Measurements from ENCODE around the gene LEPR. TPM values are rescaled to one million over a fixed set of nuclear protein-coding genes. Genes with fewer than 3 reads are reported as not detected.
A peak's percentile ranks its signal among the peaks of the same experiment; 100 is the strongest.

Gene LEPR
- total RNA-seq, 1 experiment from 2014 or later = 3.0 TPM

DNA sequence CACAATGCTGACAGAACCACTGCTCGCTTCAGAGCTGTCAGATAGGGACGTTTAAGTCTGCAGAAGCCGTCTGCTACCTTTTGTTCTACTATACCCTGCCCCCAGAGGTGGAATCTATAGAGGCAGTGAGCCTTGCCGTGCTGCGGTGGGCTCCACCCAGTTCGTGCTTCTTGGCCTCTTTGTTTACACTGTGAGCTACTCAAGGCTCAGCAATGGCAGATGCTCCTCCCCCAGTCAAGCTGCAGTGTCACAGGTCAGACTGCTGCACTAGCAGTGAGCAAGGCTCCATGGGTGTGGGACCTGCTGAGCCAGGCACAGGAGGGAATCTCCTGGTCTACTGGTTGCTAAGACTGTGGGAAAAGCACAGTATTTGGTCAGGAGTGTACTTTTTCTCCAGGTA lies 47.1 kb downstream of the LEPR start:
- TF ChIP-seq, protein P1, sequence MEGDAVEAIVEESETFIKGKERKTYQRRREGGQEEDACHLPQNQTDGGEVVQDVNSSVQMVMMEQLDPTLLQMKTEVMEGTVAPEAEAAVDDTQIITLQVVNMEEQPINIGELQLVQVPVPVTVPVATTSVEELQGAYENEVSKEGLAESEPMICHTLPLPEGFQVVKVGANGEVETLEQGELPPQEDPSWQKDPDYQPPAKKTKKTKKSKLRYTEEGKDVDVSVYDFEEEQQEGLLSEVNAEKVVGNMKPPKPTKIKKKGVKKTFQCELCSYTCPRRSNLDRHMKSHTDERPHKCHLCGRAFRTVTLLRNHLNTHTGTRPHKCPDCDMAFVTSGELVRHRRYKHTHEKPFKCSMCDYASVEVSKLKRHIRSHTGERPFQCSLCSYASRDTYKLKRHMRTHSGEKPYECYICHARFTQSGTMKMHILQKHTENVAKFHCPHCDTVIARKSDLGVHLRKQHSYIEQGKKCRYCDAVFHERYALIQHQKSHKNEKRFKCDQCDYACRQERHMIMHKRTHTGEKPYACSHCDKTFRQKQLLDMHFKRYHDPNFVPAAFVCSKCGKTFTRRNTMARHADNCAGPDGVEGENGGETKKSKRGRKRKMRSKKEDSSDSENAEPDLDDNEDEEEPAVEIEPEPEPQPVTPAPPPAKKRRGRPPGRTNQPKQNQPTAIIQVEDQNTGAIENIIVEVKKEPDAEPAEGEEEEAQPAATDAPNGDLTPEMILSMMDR (IDR thresholded peaks at IDR 0.05) = no peak
- TF ChIP-seq, protein P2, sequence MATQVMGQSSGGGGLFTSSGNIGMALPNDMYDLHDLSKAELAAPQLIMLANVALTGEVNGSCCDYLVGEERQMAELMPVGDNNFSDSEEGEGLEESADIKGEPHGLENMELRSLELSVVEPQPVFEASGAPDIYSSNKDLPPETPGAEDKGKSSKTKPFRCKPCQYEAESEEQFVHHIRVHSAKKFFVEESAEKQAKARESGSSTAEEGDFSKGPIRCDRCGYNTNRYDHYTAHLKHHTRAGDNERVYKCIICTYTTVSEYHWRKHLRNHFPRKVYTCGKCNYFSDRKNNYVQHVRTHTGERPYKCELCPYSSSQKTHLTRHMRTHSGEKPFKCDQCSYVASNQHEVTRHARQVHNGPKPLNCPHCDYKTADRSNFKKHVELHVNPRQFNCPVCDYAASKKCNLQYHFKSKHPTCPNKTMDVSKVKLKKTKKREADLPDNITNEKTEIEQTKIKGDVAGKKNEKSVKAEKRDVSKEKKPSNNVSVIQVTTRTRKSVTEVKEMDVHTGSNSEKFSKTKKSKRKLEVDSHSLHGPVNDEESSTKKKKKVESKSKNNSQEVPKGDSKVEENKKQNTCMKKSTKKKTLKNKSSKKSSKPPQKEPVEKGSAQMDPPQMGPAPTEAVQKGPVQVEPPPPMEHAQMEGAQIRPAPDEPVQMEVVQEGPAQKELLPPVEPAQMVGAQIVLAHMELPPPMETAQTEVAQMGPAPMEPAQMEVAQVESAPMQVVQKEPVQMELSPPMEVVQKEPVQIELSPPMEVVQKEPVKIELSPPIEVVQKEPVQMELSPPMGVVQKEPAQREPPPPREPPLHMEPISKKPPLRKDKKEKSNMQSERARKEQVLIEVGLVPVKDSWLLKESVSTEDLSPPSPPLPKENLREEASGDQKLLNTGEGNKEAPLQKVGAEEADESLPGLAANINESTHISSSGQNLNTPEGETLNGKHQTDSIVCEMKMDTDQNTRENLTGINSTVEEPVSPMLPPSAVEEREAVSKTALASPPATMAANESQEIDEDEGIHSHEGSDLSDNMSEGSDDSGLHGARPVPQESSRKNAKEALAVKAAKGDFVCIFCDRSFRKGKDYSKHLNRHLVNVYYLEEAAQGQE (IDR thresholded peaks at IDR 0.05; ENCODE audit: insufficient read depth in 1 of 2, low read depth in 2 of 2, low read length in 1 of 2) = no peak
- no peak for TF ChIP-seq POLR2AphosphoS5 (IDR thresholded peaks at IDR 0.05; ENCODE audit: low read depth, low read length)
- no peak for TF ChIP-seq TCF7L2 (IDR thresholded peaks at IDR 0.05; ENCODE audit: low read depth, low read length)
- no peak for TF ChIP-seq SIN3A (IDR thresholded peaks at IDR 0.05; ENCODE audit: borderline replicate concordance, insufficient read depth, low read depth, low read length)
- no peak for ATAC-seq
- peak; percentile 13 for DNase-seq (ENCODE audit: low read depth, low spot score)
- no peaks in the 10 kb centered on the region for H3K9me3 ChIP-seq (ENCODE audit: control insufficient read depth, insufficient read depth, low read depth, low read length)
- H3K4me3 ChIP-seq (ENCODE audit: low read depth in 2 of 2, low read length in 2 of 2) = no peak overlapping the region
- in situ Hi-C loops (cut with HindIII; ENCODE audit: low pct_unique_long_range_greater_than_20kb, low sequenced_read_pairs) = no loop called here
- no peaks in the 10 kb centered on the region for H3K27me3 ChIP-seq (ENCODE audit: control insufficient read depth, insufficient read depth, low read length)
- H3K36me3 ChIP-seq (ENCODE audit: control insufficient read depth, insufficient read depth, low read length) = no peaks in the 10 kb centered on the region
- intact Hi-C loops (cut with micrococcal nuclease; ENCODE audit: unreplicated experiment) = no loop called here
- no peak overlapping the region for H3K27ac ChIP-seq (ENCODE audit: low read length)
- ChIA-PET POLR2A (no interaction called here), CTCF (no interaction called here)
- BruUV-seq (replicated peaks) = no TSS peak
- H3K4me1 ChIP-seq (ENCODE audit: control insufficient read depth, insufficient read depth, low read length) = no peaks in the 10 kb centered on the region

DNA sequence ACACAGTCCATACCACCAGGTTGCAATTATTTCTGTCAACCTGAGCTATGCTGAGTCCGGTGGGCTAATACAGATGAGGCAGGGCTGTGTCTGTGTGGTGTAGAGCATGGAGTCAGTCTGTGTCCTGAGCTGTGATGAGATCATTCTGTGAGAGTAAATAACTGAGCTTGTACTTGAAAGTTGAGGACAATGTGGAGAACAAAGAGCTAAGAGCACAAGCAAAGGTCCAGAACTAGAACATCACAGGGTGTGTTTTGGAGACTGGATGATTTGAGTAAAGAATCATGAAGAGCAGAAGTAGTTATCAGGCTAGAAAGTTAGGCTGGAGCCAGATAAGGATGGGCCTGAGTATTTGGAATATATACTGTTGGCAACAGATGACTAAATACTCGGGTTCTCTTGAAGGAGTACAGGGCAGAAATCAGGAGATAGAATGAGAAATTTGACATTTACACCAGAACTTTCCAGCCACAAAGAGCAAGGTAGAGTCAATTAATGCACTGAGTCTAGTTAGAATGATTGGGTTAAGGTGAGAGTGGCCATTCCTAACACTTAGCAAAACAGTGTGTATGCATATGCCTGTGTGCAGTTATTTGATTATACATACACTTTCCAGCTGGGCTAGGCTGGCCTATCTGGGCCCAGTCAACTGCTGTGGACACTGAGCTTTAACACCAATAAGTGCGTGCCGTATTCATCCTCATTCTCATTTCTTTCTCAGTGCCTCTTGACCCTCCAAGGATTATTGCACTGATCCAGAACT lies 48.8 kb downstream of the LEPR start:
- H3K4me3 ChIP-seq (ENCODE audit: low read depth in 2 of 2, low read length in 2 of 2) = no peak overlapping the region
- no peaks in the 10 kb centered on the region for H3K9me3 ChIP-seq (ENCODE audit: control insufficient read depth, insufficient read depth, low read depth, low read length)
- no peaks in the 10 kb centered on the region for H3K4me1 ChIP-seq (ENCODE audit: control insufficient read depth, insufficient read depth, low read length)
- in situ Hi-C loops (cut with HindIII; ENCODE audit: low pct_unique_long_range_greater_than_20kb, low sequenced_read_pairs) (no loop called here), intact Hi-C loops (cut with micrococcal nuclease; ENCODE audit: unreplicated experiment) (no loop called here)
- no peak overlapping the region for H3K27ac ChIP-seq (ENCODE audit: low read length)
- H3K36me3 ChIP-seq (ENCODE audit: control insufficient read depth, insufficient read depth, low read length) = no peaks in the 10 kb centered on the region
- no peak for ATAC-seq
- no peaks in the 10 kb centered on the region for H3K27me3 ChIP-seq (ENCODE audit: control insufficient read depth, insufficient read depth, low read length)
- POLR2A ChIA-PET = interaction anchor here (0.6 kb wide), 1 partner anchor 464 kb away, joined by 3 read pairs; no protein-coding TSS in a partner anchor
- no TSS peak for BruUV-seq (replicated peaks)
- DNase-seq (ENCODE audit: low read depth, low spot score) = no peak
- TF ChIP-seq, protein P1 (IDR thresholded peaks at IDR 0.05) = no peak
- no peak for TF ChIP-seq SIN3A (IDR thresholded peaks at IDR 0.05; ENCODE audit: borderline replicate concordance, insufficient read depth, low read depth, low read length)
- no peak for TF ChIP-seq POLR2AphosphoS5 (IDR thresholded peaks at IDR 0.05; ENCODE audit: low read depth, low read length)
- TF ChIP-seq, protein P2 (IDR thresholded peaks at IDR 0.05; ENCODE audit: insufficient read depth in 1 of 2, low read depth in 2 of 2, low read length in 1 of 2) = no peak
- TF ChIP-seq TCF7L2 (IDR thresholded peaks at IDR 0.05; ENCODE audit: low read depth, low read length) = no peak
- CTCF ChIA-PET = no interaction called here
